ENCODE data around the gene TMEM212.
"Not testable (repeated sequence)": the region's sequence is repeated elsewhere in the genome, so short reads cannot be mapped to it uniquely, and the experiment has no call there.

TMEM212 gene

GRCh38 chr3:171898192-171898591, 55.0 kb downstream of the TMEM212 start:
- Histone ChIP-seq H3K36me3 (ENCODE audit: insufficient read depth, low read length) (no peaks in the 10 kb centered on the region), H3K27me3 (ENCODE audit: insufficient read depth, low read length) (no peaks in the 10 kb centered on the region), H3K4me1 (ENCODE audit: insufficient read depth, low read length) (no peaks in the 10 kb centered on the region), H3K9me3 (ENCODE audit: insufficient read depth, low read depth, low read length) (no peaks in the 10 kb centered on the region), H3K27ac (ENCODE audit: low read depth, low read length) (no peak overlapping the region), H3K9ac (ENCODE audit: low read depth, low read length) (no peak overlapping the region), H3K4me3 (ENCODE audit: low read length) (no peak overlapping the region)
- 100% methylated on average over 1 of the region's 1 CpG for WGBS

GRCh38 chr3:171900446-171900845, 57.3 kb downstream of the TMEM212 start:
- H3K4me3 ChIP-seq (ENCODE audit: low read length): no peak overlapping the region
- 94% methylated on average over 14 of the region's 14 CpGs for WGBS
- no peak overlapping the region for H3K9ac ChIP-seq (ENCODE audit: low read depth, low read length)
- H3K27ac ChIP-seq (ENCODE audit: low read depth, low read length): no peak overlapping the region
- H3K4me1 ChIP-seq (ENCODE audit: insufficient read depth, low read length): no peaks in the 10 kb centered on the region
- H3K27me3 ChIP-seq (ENCODE audit: insufficient read depth, low read length): no peaks in the 10 kb centered on the region
- H3K36me3 ChIP-seq (ENCODE audit: insufficient read depth, low read length): no peaks in the 10 kb centered on the region
- H3K9me3 ChIP-seq (ENCODE audit: insufficient read depth, low read depth, low read length): no peaks in the 10 kb centered on the region

GRCh38 chr3:171901615-171902312, 58.6 kb downstream of the TMEM212 start:
- Histone ChIP-seq H3K4me3 (ENCODE audit: low read length) (no peak overlapping the region), H3K27me3 (ENCODE audit: insufficient read depth, low read length) (no peaks in the 10 kb centered on the region), H3K4me1 (ENCODE audit: insufficient read depth, low read length) (no peaks in the 10 kb centered on the region), H3K27ac (ENCODE audit: low read depth, low read length) (no peak overlapping the region), H3K9ac (ENCODE audit: low read depth, low read length) (no peak overlapping the region), H3K9me3 (ENCODE audit: insufficient read depth, low read depth, low read length) (no peaks in the 10 kb centered on the region), H3K36me3 (ENCODE audit: insufficient read depth, low read length) (no peaks in the 10 kb centered on the region)
- 97% methylated on average over 7 of the region's 7 CpGs for WGBS

- no peaks in the 10 kb centered on the region for H3K27me3 ChIP-seq (ENCODE audit: insufficient read depth, low read length)
- 92% methylated on average over 3 of the region's 3 CpGs for WGBS
Observed at GRCh38 chr3:171904829-171905228, 61.7 kb downstream of the TMEM212 start.

GRCh38 chr3:171906503-171906902, 63.4 kb downstream of the TMEM212 start:
- not testable (repeated sequence) for H3K9ac ChIP-seq (ENCODE audit: low read depth, low read length); H3K27me3 ChIP-seq (ENCODE audit: insufficient read depth, low read length); H3K4me1 ChIP-seq (ENCODE audit: insufficient read depth, low read length); H3K36me3 ChIP-seq (ENCODE audit: insufficient read depth, low read length); H3K4me3 ChIP-seq (ENCODE audit: low read length); H3K27ac ChIP-seq (ENCODE audit: low read depth, low read length)
- WGBS: 96% methylated on average over 6 of the region's 6 CpGs
- H3K9me3 ChIP-seq (ENCODE audit: insufficient read depth, low read depth, low read length): peaks cover 34% of the 10 kb centered on the region

More at GRCh38 chr3:171904829-171905228, 61.7 kb downstream of the TMEM212 start:
- H3K4me1 ChIP-seq (ENCODE audit: insufficient read depth, low read length): no peaks in the 10 kb centered on the region
- peaks cover 23% of the 10 kb centered on the region for H3K9me3 ChIP-seq (ENCODE audit: insufficient read depth, low read depth, low read length)
- H3K9ac ChIP-seq (ENCODE audit: low read depth, low read length): no peak overlapping the region
- H3K4me3 ChIP-seq (ENCODE audit: low read length): no peak overlapping the region
- H3K36me3 ChIP-seq (ENCODE audit: insufficient read depth, low read length): no peaks in the 10 kb centered on the region
- H3K27ac ChIP-seq (ENCODE audit: low read depth, low read length): no peak overlapping the region

GRCh38 chr3:171906951-171907676, 64.0 kb downstream of the TMEM212 start:
- Histone ChIP-seq H3K9me3 (ENCODE audit: insufficient read depth, low read depth, low read length) (peaks cover 36% of the 10 kb centered on the region), H3K36me3 (ENCODE audit: insufficient read depth, low read length) (no peaks in the 10 kb centered on the region), H3K4me3 (ENCODE audit: low read length) (no peak overlapping the region), H3K9ac (ENCODE audit: low read depth, low read length) (no peak overlapping the region), H3K27ac (ENCODE audit: low read depth, low read length) (no peak overlapping the region), H3K27me3 (ENCODE audit: insufficient read depth, low read length) (no peaks in the 10 kb centered on the region), H3K4me1 (ENCODE audit: insufficient read depth, low read length) (no peaks in the 10 kb centered on the region)
- WGBS: 90% methylated on average over 33 of the region's 33 CpGs

GRCh38 chr3:171907761-171908160, 64.6 kb downstream of the TMEM212 start:
- Histone ChIP-seq H3K4me1 (ENCODE audit: insufficient read depth, low read length) (no peaks in the 10 kb centered on the region), H3K9me3 (ENCODE audit: insufficient read depth, low read depth, low read length) (peaks cover 36% of the 10 kb centered on the region), H3K9ac (ENCODE audit: low read depth, low read length) (no peak overlapping the region), H3K4me3 (ENCODE audit: low read length) (no peak overlapping the region), H3K27me3 (ENCODE audit: insufficient read depth, low read length) (no peaks in the 10 kb centered on the region), H3K36me3 (ENCODE audit: insufficient read depth, low read length) (no peaks in the 10 kb centered on the region), H3K27ac (ENCODE audit: low read depth, low read length) (no peak overlapping the region)
- 94% methylated on average over 1 of the region's 2 CpGs for whole genome bisulfite sequencing

- Histone ChIP-seq H3K4me3 (ENCODE audit: low read length) (no peak overlapping the region), H3K4me1 (ENCODE audit: insufficient read depth, low read length) (no peaks in the 10 kb centered on the region), H3K9me3 (ENCODE audit: insufficient read depth, low read depth, low read length) (peaks cover 36% of the 10 kb centered on the region), H3K27me3 (ENCODE audit: insufficient read depth, low read length) (no peaks in the 10 kb centered on the region), H3K27ac (ENCODE audit: low read depth, low read length) (no peak overlapping the region), H3K9ac (ENCODE audit: low read depth, low read length) (no peak overlapping the region), H3K36me3 (ENCODE audit: insufficient read depth, low read length) (no peaks in the 10 kb centered on the region)
- WGBS: 87% methylated on average over 2 of the region's 2 CpGs
Observed at GRCh38 chr3:171908731-171909130, 65.6 kb downstream of the TMEM212 start.

All from HUES64 (cell line).